HCT116 (cell line): ENCODE data around the gene PPP2R3A.
"Not testable (repeated sequence)": the region's sequence is repeated elsewhere in the genome, so short reads cannot be mapped to it uniquely, and the experiment has no call there.

ENCODE experiments used
- EZH2 ChIP-seq: fragments of 200-600 bp; sonication (generic); IDR thresholded peaks from 2 replicates; pipeline ENCODE4 v1.6.1; 2017; ENCODE audit warnings: antibody characterized with exemption, mixed run types
- POLR2AphosphoS5 ChIP-seq: IDR thresholded peaks from 2 replicates; pipeline ENCODE4 v1.6.1; 2011; ENCODE audit warnings: mild to moderate bottlenecking, low read depth, low read length, moderate library complexity
- TF ChIP-seq, protein P1 (sequence below): IDR thresholded peaks from 2 replicates; pipeline ENCODE4 v1.6.1; 2012; ENCODE audit warnings: low read depth

GRCh38 chr3:136131647-136132046 is 166.1 kb downstream of the PPP2R3A start:
- not testable (repeated sequence) for TF ChIP-seq POLR2AphosphoS5, EZH2
- TF ChIP-seq, protein P1, sequence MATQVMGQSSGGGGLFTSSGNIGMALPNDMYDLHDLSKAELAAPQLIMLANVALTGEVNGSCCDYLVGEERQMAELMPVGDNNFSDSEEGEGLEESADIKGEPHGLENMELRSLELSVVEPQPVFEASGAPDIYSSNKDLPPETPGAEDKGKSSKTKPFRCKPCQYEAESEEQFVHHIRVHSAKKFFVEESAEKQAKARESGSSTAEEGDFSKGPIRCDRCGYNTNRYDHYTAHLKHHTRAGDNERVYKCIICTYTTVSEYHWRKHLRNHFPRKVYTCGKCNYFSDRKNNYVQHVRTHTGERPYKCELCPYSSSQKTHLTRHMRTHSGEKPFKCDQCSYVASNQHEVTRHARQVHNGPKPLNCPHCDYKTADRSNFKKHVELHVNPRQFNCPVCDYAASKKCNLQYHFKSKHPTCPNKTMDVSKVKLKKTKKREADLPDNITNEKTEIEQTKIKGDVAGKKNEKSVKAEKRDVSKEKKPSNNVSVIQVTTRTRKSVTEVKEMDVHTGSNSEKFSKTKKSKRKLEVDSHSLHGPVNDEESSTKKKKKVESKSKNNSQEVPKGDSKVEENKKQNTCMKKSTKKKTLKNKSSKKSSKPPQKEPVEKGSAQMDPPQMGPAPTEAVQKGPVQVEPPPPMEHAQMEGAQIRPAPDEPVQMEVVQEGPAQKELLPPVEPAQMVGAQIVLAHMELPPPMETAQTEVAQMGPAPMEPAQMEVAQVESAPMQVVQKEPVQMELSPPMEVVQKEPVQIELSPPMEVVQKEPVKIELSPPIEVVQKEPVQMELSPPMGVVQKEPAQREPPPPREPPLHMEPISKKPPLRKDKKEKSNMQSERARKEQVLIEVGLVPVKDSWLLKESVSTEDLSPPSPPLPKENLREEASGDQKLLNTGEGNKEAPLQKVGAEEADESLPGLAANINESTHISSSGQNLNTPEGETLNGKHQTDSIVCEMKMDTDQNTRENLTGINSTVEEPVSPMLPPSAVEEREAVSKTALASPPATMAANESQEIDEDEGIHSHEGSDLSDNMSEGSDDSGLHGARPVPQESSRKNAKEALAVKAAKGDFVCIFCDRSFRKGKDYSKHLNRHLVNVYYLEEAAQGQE, result not testable (repeated sequence)
